ENCODE measurements around the gene SALL3.

GRCh38 chr18:78980777-78981380, 1.3 kb downstream of the SALL3 start:
- TF ChIP-seq, protein P1, sequence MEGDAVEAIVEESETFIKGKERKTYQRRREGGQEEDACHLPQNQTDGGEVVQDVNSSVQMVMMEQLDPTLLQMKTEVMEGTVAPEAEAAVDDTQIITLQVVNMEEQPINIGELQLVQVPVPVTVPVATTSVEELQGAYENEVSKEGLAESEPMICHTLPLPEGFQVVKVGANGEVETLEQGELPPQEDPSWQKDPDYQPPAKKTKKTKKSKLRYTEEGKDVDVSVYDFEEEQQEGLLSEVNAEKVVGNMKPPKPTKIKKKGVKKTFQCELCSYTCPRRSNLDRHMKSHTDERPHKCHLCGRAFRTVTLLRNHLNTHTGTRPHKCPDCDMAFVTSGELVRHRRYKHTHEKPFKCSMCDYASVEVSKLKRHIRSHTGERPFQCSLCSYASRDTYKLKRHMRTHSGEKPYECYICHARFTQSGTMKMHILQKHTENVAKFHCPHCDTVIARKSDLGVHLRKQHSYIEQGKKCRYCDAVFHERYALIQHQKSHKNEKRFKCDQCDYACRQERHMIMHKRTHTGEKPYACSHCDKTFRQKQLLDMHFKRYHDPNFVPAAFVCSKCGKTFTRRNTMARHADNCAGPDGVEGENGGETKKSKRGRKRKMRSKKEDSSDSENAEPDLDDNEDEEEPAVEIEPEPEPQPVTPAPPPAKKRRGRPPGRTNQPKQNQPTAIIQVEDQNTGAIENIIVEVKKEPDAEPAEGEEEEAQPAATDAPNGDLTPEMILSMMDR (IDR thresholded peaks at IDR 0.05), result no peak
- TF ChIP-seq EP300 (IDR thresholded peaks at IDR 0.05), result no peak
- no peak for TF ChIP-seq POLR2A (IDR thresholded peaks at IDR 0.05)
